GM23338 (cell line): ENCODE measurements around the gene CTSK. TPM values are rescaled to one million over a fixed set of nuclear protein-coding genes. Genes with fewer than 3 reads are reported as not detected.

Source experiments
- ATAC-seq: fragments of 200-7000 bp; cut with Tn5 transposase; 3 replicates; pipeline ENCODE4 v1.9.1; 2020
- DNase-seq: peaks from one replicate; pipeline ENCODE4 v3.0.0-alpha.2; 2015; ENCODE audit warnings: low spot score
- H2AFZ ChIP-seq: fragments of 200-600 bp; sonication (generic); 2 replicates; pipeline ENCODE4 v1.8.0; 2016; ENCODE audit warnings: antibody characterized with exemption, mild to moderate bottlenecking, moderate library complexity
- H3F3A ChIP-seq: fragments of 200-600 bp; sonication (generic); replicated peaks from 2 replicates; pipeline ENCODE4 v1.8.0; 2017; ENCODE audit warnings: antibody characterized with exemption, mixed run types, low read depth
- H3K27ac ChIP-seq: fragments of 200-600 bp; sonication (generic); 2 replicates; pipeline ENCODE4 v1.6.1; 2016; ENCODE audit warnings: low read depth
- H3K27me3 ChIP-seq: fragments of 200-600 bp; sonication (generic); 2 replicates; pipeline ENCODE4 v1.8.0; 2016; ENCODE audit warnings: mild to moderate bottlenecking, mixed run types, moderate library complexity; ENCODE audit not compliant: insufficient read depth
- H3K36me3 ChIP-seq: fragments of 200-600 bp; sonication (generic); 2 replicates; pipeline ENCODE4 v1.8.0; 2016; ENCODE audit warnings: mild to moderate bottlenecking; ENCODE audit not compliant: insufficient read depth
- H3K4me1 ChIP-seq: fragments of 200-600 bp; sonication (generic); 2 replicates; pipeline ENCODE4 v1.8.0; 2016; ENCODE audit warnings: mild to moderate bottlenecking, moderate library complexity; ENCODE audit not compliant: insufficient read depth
- H3K4me2 ChIP-seq: fragments of 200-600 bp; sonication (generic); 2 replicates; pipeline ENCODE4 v1.7.1; 2017; ENCODE audit warnings: mixed run types
- H3K4me3 ChIP-seq: fragments of 200-600 bp; sonication (generic); 2 replicates; pipeline ENCODE4 v1.6.1; 2016; ENCODE audit warnings: mixed run types
- H3K79me2 ChIP-seq: fragments of 200-600 bp; sonication (generic); replicated peaks from 2 replicates; pipeline ENCODE4 v1.8.0; 2017; ENCODE audit warnings: mild to moderate bottlenecking; ENCODE audit not compliant: insufficient read depth
- H3K9me2 ChIP-seq: fragments of 200-600 bp; sonication (generic); 2 replicates; pipeline ENCODE4 v1.8.0; 2017; ENCODE audit not compliant: insufficient read depth
- H4K20me1 ChIP-seq: fragments of 200-600 bp; sonication (generic); replicated peaks from 2 replicates; pipeline ENCODE4 v1.8.0; 2017; ENCODE audit warnings: mild to moderate bottlenecking; ENCODE audit not compliant: insufficient read depth
- H3K27ac Mint-ChIP-seq: 2 replicates; pipeline ENCODE4 v1.8.0; 2020; ENCODE audit warnings: inconsistent platforms, mild to moderate bottlenecking, moderate library complexity, mixed read lengths
- H3K27me3 Mint-ChIP-seq: 3 replicates; pipeline ENCODE4 v1.8.0; 2022; ENCODE audit warnings: low read depth, mild to moderate bottlenecking, moderate library complexity, mixed read lengths, inconsistent platforms; ENCODE audit not compliant: insufficient read depth, poor library complexity
- H3K36me3 Mint-ChIP-seq: 3 replicates; pipeline ENCODE4 v1.8.0; 2021; ENCODE audit warnings: low read depth, mild to moderate bottlenecking, inconsistent platforms, moderate library complexity, mixed read lengths
- H3K4me1 Mint-ChIP-seq: 3 replicates; pipeline ENCODE4 v1.8.0; 2020; ENCODE audit warnings: mild to moderate bottlenecking, inconsistent platforms, mixed read lengths
- H3K4me3 Mint-ChIP-seq: 3 replicates; pipeline ENCODE4 v1.8.0; 2021; ENCODE audit warnings: moderate library complexity, mild to moderate bottlenecking, inconsistent platforms, mixed read lengths
- H3K9me3 Mint-ChIP-seq: 3 replicates; pipeline ENCODE4 v1.8.0; 2020; ENCODE audit warnings: moderate library complexity, mild to moderate bottlenecking, inconsistent platforms, mixed read lengths
- CREB1 ChIP-seq: fragments of 250-450 bp; sonication (Bioruptor Pico); IDR thresholded peaks from 2 replicates; pipeline ENCODE4 v1.5.0; 2020; ENCODE audit warnings: low read depth, mild to moderate bottlenecking, moderate library complexity
- ETS1 ChIP-seq: IDR thresholded peaks from 2 replicates; pipeline ENCODE4 v1.6.1; 2016; ENCODE audit warnings: antibody characterized with exemption
- JUNB ChIP-seq: IDR thresholded peaks from one replicate; pipeline ENCODE4 v1.6.1; 2016; ENCODE audit warnings: antibody characterized with exemption; ENCODE audit not compliant: unreplicated experiment
- NANOG ChIP-seq: IDR thresholded peaks from 2 replicates; pipeline ENCODE4 v1.6.1; 2016; ENCODE audit warnings: antibody characterized with exemption, borderline replicate concordance
- POLR2AphosphoS5 ChIP-seq: IDR thresholded peaks from 2 replicates; pipeline ENCODE4 v1.6.1; 2016; ENCODE audit warnings: antibody characterized with exemption, low read depth
- REST ChIP-seq: IDR thresholded peaks from one replicate; pipeline ENCODE4 v1.6.1; 2018; ENCODE audit warnings: antibody characterized with exemption; ENCODE audit not compliant: unreplicated experiment
- STAT1 ChIP-seq: IDR thresholded peaks from one replicate; pipeline ENCODE4 v1.6.1; 2016; ENCODE audit warnings: antibody characterized with exemption; ENCODE audit not compliant: unreplicated experiment
- ZNF331 ChIP-seq: fragments of 250-450 bp; sonication (Bioruptor Pico); IDR thresholded peaks from 2 replicates; pipeline ENCODE4 v1.5.0; 2020; ENCODE audit warnings: low read depth, mild to moderate bottlenecking, moderate library complexity
- ZNF462 ChIP-seq: fragments of 250-450 bp; sonication (Bioruptor Pico); IDR thresholded peaks from 2 replicates; pipeline ENCODE4 v1.5.0; 2020; ENCODE audit warnings: mild to moderate bottlenecking, moderate library complexity
- polyA plus RNA-seq: library from polyadenylated mRNA; unstranded; fragments of >200 nt; fragmentation: Nextera tagmentation; extraction: Ambion mirVana; gene quantifications from 2 replicates; pipeline ENCODE4 v1.2.1, GENCODE V29; 2016
- total RNA-seq: library from RNA; depleted of rRNA; stranded (reverse); fragments of >200 nt; shearing (Covaris generic); gene quantifications from 2 replicates; pipeline ENCODE4 v1.2.3, GENCODE V29; 2014

Gene CTSK
- total and polyA plus RNA-seq, 2 experiments from 2014 or later: 2.8 to 3.3 TPM

GRCh38 chr1:150815871-150816270 is 7.8 kb upstream of the CTSK start:
- no peaks in the 10 kb centered on the region for H3K79me2 ChIP-seq
- Mint-ChIP-seq H3K9me3 (no peaks in the 10 kb centered on the region), H3K27me3 (no peaks in the 10 kb centered on the region), H3K27ac (no peak overlapping the region), H3K4me3 (no peak overlapping the region), H3K36me3 (peaks cover 28% of the 10 kb centered on the region), H3K4me1 (no peaks in the 10 kb centered on the region)
- DNase-seq (no peak), ATAC-seq (no peak)
- no peak overlapping the region for H3K4me2 ChIP-seq
- peaks cover 20% of the 10 kb centered on the region for H3K36me3 ChIP-seq
- H3K4me1 ChIP-seq: no peaks in the 10 kb centered on the region
- no peaks in the 10 kb centered on the region for H3K27me3 ChIP-seq
- no peaks in the 10 kb centered on the region for H4K20me1 ChIP-seq
- H3F3A ChIP-seq: no peaks in the 10 kb centered on the region
- no peak for TF ChIP-seq JUNB
- TF ChIP-seq REST: no peak
- no peak for TF ChIP-seq POLR2AphosphoS5
- TF ChIP-seq ZNF331 (CRISPR knock-in tag): no peak
- no peak for TF ChIP-seq NANOG
- TF ChIP-seq ETS1: no peak
- no peak for TF ChIP-seq STAT1
- TF ChIP-seq ZNF462 (CRISPR knock-in tag): no peak
- TF ChIP-seq CREB1 (CRISPR knock-in tag): no peak
- no peaks in the 10 kb centered on the region for H3K9me2 ChIP-seq
- H3K27ac ChIP-seq: no peak overlapping the region
- no peak overlapping the region for H2AFZ ChIP-seq
- H3K4me3 ChIP-seq: no peak overlapping the region
